Stimulated activated CD8-positive, alpha-beta memory T cell treated with anti-CD3 and anti-CD28 coated beads, Interleukin-4, amount 100 ng/mL, for 1 hour (primary cell): ENCODE results near the gene AJAP1.

Experiments
- DNase-seq, 2 donors: peaks; one replicate each; pipeline ENCODE4 v3.0.0-alpha.2; 2020; ENCODE audit warnings: low read depth in 2 of 2, low spot score in 1 of 2

The AJAP1 gene

GRCh38 chr1:4728319-4729089 lies 74.1 kb downstream of the AJAP1 start:
- DNase-seq = no peak

GRCh38 chr1:4729090-4729471 lies 74.7 kb downstream of the AJAP1 start:
- no peak for DNase-seq

GRCh38 chr1:4730078-4730477 lies 75.7 kb downstream of the AJAP1 start:
- DNase-seq = no peak

GRCh38 chr1:4733446-4734177 lies 79.2 kb downstream of the AJAP1 start:
- DNase-seq = no peak

- no peak for DNase-seq
Measured at GRCh38 chr1:4734219-4734618, 79.8 kb downstream of the AJAP1 start.

- DNase-seq = no peak
Measured at GRCh38 chr1:4734791-4735190, 80.4 kb downstream of the AJAP1 start.

GRCh38 chr1:4736254-4736653 lies 81.8 kb downstream of the AJAP1 start:
- DNase-seq = no peak

- no peak for DNase-seq
Measured at GRCh38 chr1:4741876-4742423, 87.5 kb downstream of the AJAP1 start.

GRCh38 chr1:4743978-4744750 lies 89.8 kb downstream of the AJAP1 start:
- DNase-seq = no peak

GRCh38 chr1:4745560-4745959 lies 91.2 kb downstream of the AJAP1 start:
- DNase-seq = no peak

GRCh38 chr1:4749406-4749805 lies 95.0 kb downstream of the AJAP1 start:
- DNase-seq = no peak

GRCh38 chr1:4750177-4750576 lies 95.8 kb downstream of the AJAP1 start:
- no peak for DNase-seq

- no peak for DNase-seq
Measured at GRCh38 chr1:4752059-4752458, 97.7 kb downstream of the AJAP1 start.

GRCh38 chr1:4754816-4755215 lies 100.4 kb downstream of the AJAP1 start:
- no peak for DNase-seq

GRCh38 chr1:4755301-4755845 lies 101.0 kb downstream of the AJAP1 start:
- no peak for DNase-seq

- DNase-seq = no peak
Measured at GRCh38 chr1:4755864-4756504, 101.6 kb downstream of the AJAP1 start.

GRCh38 chr1:4756851-4757580 lies 102.6 kb downstream of the AJAP1 start:
- DNase-seq = no peak

GRCh38 chr1:4759671-4760070 lies 105.3 kb downstream of the AJAP1 start:
- DNase-seq = no peak

GRCh38 chr1:4760088-4760487 lies 105.7 kb downstream of the AJAP1 start:
- DNase-seq = no peak

- DNase-seq = no peak
Measured at GRCh38 chr1:4761324-4761723, 106.9 kb downstream of the AJAP1 start.
